Measurements from ENCODE around the gene CDK2AP2. TPM values are rescaled to one million over a fixed set of nuclear protein-coding genes. Genes with fewer than 3 reads are reported as not detected.

CDK2AP2 gene
- total and polyA plus RNA-seq, 10 of the 15 experiments (the other 5 are each of a cell fraction or from before 2014, with no cell fraction given): 8.0 to 177 (median 40.9) TPM

GRCh38 chr11:67486481-67487195 lies 21.3 kb downstream of the CDK2AP2 start:
- 5% methylated on average over 20 of the region's 20 CpGs for WGBS (ENCODE audit: insufficient coverage, insufficient replicate concordance, low lambda C conversion rate, missing lambda C conversion rate)
- ATAC-seq (peak; percentile 49), DNase-seq (ENCODE audit: low read depth, low spot score) (peak; percentile 87), FAIRE-seq (peak; percentile 66)
- 0 out of 2 replicates have a peak overlapping the region, but pooled peaks have one; percentile 1 for H3K4me3 ChIP-seq
- H3K27me3 ChIP-seq (replicated peaks in 1 of 2; ENCODE audit: control insufficient read depth in 2 of 2, insufficient read depth in 2 of 2, low read length in 1 of 2): no peaks in the 10 kb centered on the region
- peak overlapping the region; percentile 25 for H3K9ac ChIP-seq (ENCODE audit: control insufficient read depth, insufficient read depth, low read length)
- no TSS peak for BruUV-seq (replicated peaks)
- in situ Hi-C loops (cut with MboI): no loop called here
- peaks cover 33% of the 10 kb centered on the region for H3K79me2 ChIP-seq (ENCODE audit: control insufficient read depth, insufficient read depth, low read length)
- H2AFZ ChIP-seq (ENCODE audit: control insufficient read depth, low read depth, low read length): no peak overlapping the region; the same call in 1 of the 2 replicates
- RAD21 ChIA-PET (ENCODE audit: unreplicated experiment): interaction anchor here (0.6 to 6.9 kb wide), 17 partner anchors 16 to 142 kb away, joined by 3 to 95 read pairs (median 4); partner anchors contain the start of genes PITPNM1, POLD4, PPP1CA and PTPRCAP
- H3K4me1 ChIP-seq (ENCODE audit: control insufficient read depth, insufficient read depth, low read length): peaks cover 44% of the 10 kb centered on the region
- POLR2A ChIA-PET: interaction anchor here (0.6 to 6.8 kb wide), 17 partner anchors 10 to 142 kb away, joined by 3 to 112 read pairs (median 6); partner anchors contain the start of genes CLCF1, PITPNM1, POLD4 and PPP1CA
- peak overlapping the region; percentile 80 for H3K4me2 ChIP-seq (ENCODE audit: control insufficient read depth, insufficient read depth)
- CTCF ChIA-PET: interaction anchor here (1.3 to 6.7 kb wide), 5 partner anchors 18 to 135 kb away, joined by 5 to 37 read pairs (median 9); partner anchors contain the start of genes PITPNM1, PPP1CA, PTPRCAP and TBC1D10C
- peak overlapping the region; percentile 70 for H3K27ac ChIP-seq (ENCODE audit: control insufficient read depth, insufficient read depth)
- no peaks in the 10 kb centered on the region for H3K9me3 ChIP-seq (replicated peaks; ENCODE audit: control insufficient read depth, insufficient read depth, low read length)
- H4K20me1 ChIP-seq (ENCODE audit: control insufficient read depth, insufficient read depth): no peaks in the 10 kb centered on the region
- SMC1A ChIA-PET (ENCODE audit: uncharacterized antibody, unreplicated experiment): interaction anchor here (0.8 to 6.2 kb wide), 10 partner anchors 18 to 169 kb away, joined by 3 to 43 read pairs (median 6); partner anchors contain the start of genes PITPNM1, PTPRCAP, RAD9A and TMEM134
- intact Hi-C loops (cut with micrococcal nuclease; ENCODE audit: unreplicated experiment): loop anchor here (2.0 to 10.0 kb wide), 3 partner anchors 20 to 222 kb away; partner anchors contain the start of genes GRK2 and POLD4
- peaks cover 4 to 21% of the 10 kb centered on the region in 2 experiments; a peak in 3 of 4 replicates for H3K36me3 ChIP-seq (ENCODE audit: control insufficient read depth in 2 of 2, insufficient read depth in 2 of 2, low read length in 1 of 2)
- peak; percentile 90; the same call in 1 of the 2 replicates for TF ChIP-seq TBL1XR1 (IDR thresholded peaks at IDR 0.05; ENCODE audit: low read depth, low read length)
- no peak for TF ChIP-seq KLF5 (IDR thresholded peaks at IDR 0.05; ENCODE audit: partially characterized antibody)
- peak; percentile 70 for TF ChIP-seq SPI1 (IDR thresholded peaks at IDR 0.05; ENCODE audit: borderline replicate concordance, insufficient read depth, low read depth, low read length)
- peak; percentile 65 for TF ChIP-seq CHD2 (IDR thresholded peaks at IDR 0.05; ENCODE audit: borderline replicate concordance, low read depth, low read length)
- no peak for TF ChIP-seq FOXM1 (IDR thresholded peaks at IDR 0.05; ENCODE audit: low read depth, low read length)
- TF ChIP-seq NFIC (IDR thresholded peaks at IDR 0.05; ENCODE audit: low read depth, low read length): no peak
- peak; percentile 36; the same call in 1 of the 2 replicates for TF ChIP-seq POLR2AphosphoS5 (IDR thresholded peaks at IDR 0.05; ENCODE audit: low read length)
- TF ChIP-seq MAX (IDR thresholded peaks at IDR 0.05; ENCODE audit: low read depth, low read length): peak; percentile 79
- peak; percentile 96 for TF ChIP-seq NR2F1 (conservative IDR thresholded peaks at IDR 0.05)
- TF ChIP-seq SREBF1 (IDR thresholded peaks at IDR 0.05; ENCODE audit: low read length): no peak
- no peak for TF ChIP-seq NRF1 (conservative IDR thresholded peaks at IDR 0.05; ENCODE audit: low read depth, low read length)
- no peak for TF ChIP-seq ESRRA (IDR thresholded peaks at IDR 0.05; ENCODE audit: low read length)
- no peak for TF ChIP-seq RUNX3 (IDR thresholded peaks at IDR 0.05; ENCODE audit: low read length)
- TF ChIP-seq CEBPB (IDR thresholded peaks at IDR 0.05; ENCODE audit: borderline replicate concordance in 1 of 2, low read depth in 2 of 2, low read length in 2 of 2): 0 out of 4 replicates have a peak, but pooled peaks of 1 of the 2 experiments have one; percentile 14
- peak; percentile 87 for TF ChIP-seq PAX5 (IDR thresholded peaks at IDR 0.05; ENCODE audit: borderline replicate concordance, low read depth, low read length)
- peak; percentile 59; the same call in 1 of the 2 replicates for TF ChIP-seq MEF2A (IDR thresholded peaks at IDR 0.05; ENCODE audit: insufficient read depth, low read depth, low read length)
- TF ChIP-seq SMAD5 (IDR thresholded peaks at IDR 0.05; ENCODE audit: low read depth): no peak
- TF ChIP-seq IRF5 (IDR thresholded peaks at IDR 0.05; ENCODE audit: borderline replicate concordance): no peak
- TF ChIP-seq E2F8 (IDR thresholded peaks at IDR 0.05; ENCODE audit: low read depth, partially characterized antibody): no peak

Measured in GM12878 (cell line).